K562 (cell line): ENCODE data around the gene SLC43A1. TPM values are rescaled to one million over a fixed set of nuclear protein-coding genes. Genes with fewer than 3 reads are reported as not detected.

Experiments
- ATAC-seq: fragments of 200-7000 bp; cut with Tn5 transposase; 3 replicates; pipeline ENCODE4 v1.9.1; 2020; ENCODE audit warnings: moderate library complexity
- BruUV-seq: library from RNA; stranded (reverse); fragments of 400-500 nt; replicated peaks from 2 replicates; lab custom pipeline; 2021; lab: Mats Ljungman, UMichigan
- CTCF ChIA-PET: fragments of 300-600 bp; formaldehyde crosslinking; extraction: SDS; loops from one replicate; lab custom pipeline; 2021; ENCODE audit warnings: low intra/inter-chr PET ratio; lab: Yijun Ruan, JAX
- POLR2A ChIA-PET: fragments of 300-600, 350-650 bp; sonication (Branson Sonifier 250); formaldehyde crosslinking; extraction: SDS; loops from one replicate; lab custom pipeline; 2021; ENCODE audit warnings: antibody characterized with exemption, inconsistent platforms; lab: Yijun Ruan, JAX
- DNase-seq, 4 experiments: peaks; one replicate each; pipeline versions ENCODE4 v3.0.0 to v3.0.0-alpha.2; 2011 to 2018; ENCODE audit warnings: low spot score in 3 of 4, mixed read lengths in 3 of 4; ENCODE audit errors: extremely low read depth in 1 of 4
- FAIRE-seq: peaks from 2 replicates; lab custom pipeline; 2011; peaks lifted over from hg19 to GRCh38; lab: Jason Lieb, UNC
- H2AFZ ChIP-seq: 2 replicates; pipeline ENCODE4 v1.6.0; 2011; ENCODE audit warnings: low read depth, low read length, control low read depth, inconsistent platforms
- H3K27ac ChIP-seq: fragments of 200-600 bp; 3 replicates; pipeline ENCODE4 v1.8.0; 2011; ENCODE audit warnings: low read depth, mild to moderate bottlenecking, control low read depth, inconsistent platforms, low read length, moderate library complexity, mixed read lengths; ENCODE audit errors: extremely low read depth
- H3K27me3 ChIP-seq, 2 experiments: fragments of 300-600 bp in 1 of 2; 2 replicates in 1 of 2; 3 replicates in 1 of 2; pipeline versions ENCODE4 v1.6.0 to v1.8.0; 2011; ENCODE audit warnings: inconsistent platforms in 2 of 2, low read length in 2 of 2, mild to moderate bottlenecking in 1 of 2, mixed read lengths in 1 of 2, moderate library complexity in 1 of 2; ENCODE audit not compliant: control insufficient read depth in 2 of 2, insufficient read depth in 2 of 2
- H3K36me3 ChIP-seq: fragments of 300-600 bp; 3 replicates; pipeline ENCODE4 v1.8.0; 2011; ENCODE audit warnings: mild to moderate bottlenecking, low read length, inconsistent platforms; ENCODE audit not compliant: control insufficient read depth, insufficient read depth
- H3K4me1 ChIP-seq, 2 experiments: fragments of 200-600 bp in 1 of 2; replicated peaks in 1 of 2; 2 replicates in 1 of 2; 3 replicates in 1 of 2; pipeline versions ENCODE4 v1.5.1 to v1.8.0; 2011; ENCODE audit warnings: inconsistent platforms in 2 of 2, low read length in 2 of 2, mild to moderate bottlenecking in 1 of 2, mixed read lengths in 1 of 2, moderate library complexity in 1 of 2; ENCODE audit not compliant: control insufficient read depth in 2 of 2, insufficient read depth in 2 of 2
- H3K4me2 ChIP-seq: 2 replicates; pipeline ENCODE4 v1.6.1; 2011; ENCODE audit warnings: low read length, control low read depth, inconsistent platforms, mixed read lengths; ENCODE audit not compliant: insufficient read depth
- H3K4me3 ChIP-seq: fragments of 200-600 bp; sonication (generic), shearing (Covaris generic); 2 replicates; pipeline ENCODE4 v1.5.1; 2016; ENCODE audit warnings: control low read depth, inconsistent platforms
- H3K79me2 ChIP-seq: fragments of 200-600 bp; 3 replicates; pipeline ENCODE4 v1.8.0; 2011; ENCODE audit warnings: low read length, inconsistent platforms; ENCODE audit not compliant: control insufficient read depth, insufficient read depth
- H3K9ac ChIP-seq, 2 experiments: 2 replicates each; pipeline versions ENCODE4 v1.6.0 to v1.6.1; 2011; ENCODE audit warnings: low read depth in 2 of 2, low read length in 2 of 2, control low read depth in 1 of 2, inconsistent platforms in 1 of 2, mild to moderate bottlenecking in 1 of 2, mixed read lengths in 1 of 2; ENCODE audit not compliant: insufficient read depth in 1 of 2
- H3K9me1 ChIP-seq: one replicate; pipeline ENCODE4 v1.6.0; 2011; ENCODE audit warnings: inconsistent platforms, mild to moderate bottlenecking, low read length, moderate library complexity; ENCODE audit not compliant: control insufficient read depth, insufficient read depth
- H3K9me3 ChIP-seq: replicated peaks from 2 replicates; pipeline ENCODE4 v1.5.1; 2011; ENCODE audit warnings: low read depth, low read length, inconsistent platforms; ENCODE audit not compliant: control insufficient read depth, insufficient read depth
- H4K20me1 ChIP-seq: replicated peaks from 2 replicates; pipeline ENCODE4 v1.6.1; 2011; ENCODE audit warnings: low read length, inconsistent platforms, mixed read lengths; ENCODE audit not compliant: control insufficient read depth, insufficient read depth
- BHLHE40 ChIP-seq: IDR thresholded peaks from 2 replicates; pipeline ENCODE4 v1.6.1; 2011; ENCODE audit warnings: low read length, improper control_type of control experiment
- CBX5 ChIP-seq: IDR thresholded peaks from 2 replicates; pipeline ENCODE4 v1.6.1; 2014; ENCODE audit warnings: low read depth, borderline replicate concordance
- CEBPB ChIP-seq: fragments of 450-650 bp; IDR thresholded peaks from 2 replicates; pipeline ENCODE4 v1.6.1; 2016; ENCODE audit warnings: missing genetic modification characterization, missing compliant biosample characterization
- CTBP1 ChIP-seq: fragments of 450-650 bp; IDR thresholded peaks from 2 replicates; pipeline ENCODE4 v1.6.1; 2016; ENCODE audit warnings: borderline replicate concordance
- EP300 ChIP-seq: IDR thresholded peaks from 2 replicates; pipeline ENCODE4 v1.6.1; 2012; ENCODE audit warnings: low read length, improper control_type of control experiment
- FOXM1 ChIP-seq, 2 experiments: fragments of 450-650 bp in 1 of 2; sonication (generic) in 1 of 2; formaldehyde crosslinking in 1 of 2; IDR thresholded peaks; 2 replicates each; pipeline versions ENCODE4 v1.6.1 to v1.9.0; 2017 to 2022; ENCODE audit warnings: low read depth in 2 of 2, mild to moderate bottlenecking in 2 of 2, missing genetic modification reagents in 1 of 2, moderate library complexity in 1 of 2
- HDAC2 ChIP-seq: fragments of 450-650 bp; IDR thresholded peaks from 2 replicates; pipeline ENCODE4 v1.6.1; 2016; ENCODE audit warnings: mild to moderate bottlenecking
- HSF4 ChIP-seq: fragments of 250-450 bp; sonication (Bioruptor Pico); IDR thresholded peaks from 2 replicates; pipeline ENCODE4 v2.1.2; 2022; ENCODE audit warnings: mild to moderate bottlenecking, moderate library complexity, borderline replicate concordance
- MEF2D ChIP-seq: conservative IDR thresholded peaks from 2 replicates; pipeline ENCODE4 v1.6.1; 2016; ENCODE audit warnings: low read depth, missing genetic modification characterization, missing compliant biosample characterization
- MTA2 ChIP-seq: fragments of 450-650 bp; IDR thresholded peaks from 2 replicates; pipeline ENCODE4 v1.6.1; 2016; ENCODE audit warnings: low read depth
- MYC ChIP-seq, 2 experiments: fragments of 250-450 bp in 1 of 2; sonication (Bioruptor Pico) in 1 of 2; IDR thresholded peaks; 2 replicates each; pipeline versions ENCODE4 v1.5.1 to v1.6.1; 2012 to 2021; ENCODE audit warnings: low read depth in 2 of 2, borderline replicate concordance in 1 of 2, improper control_type of control experiment in 1 of 2, low read length in 1 of 2, mild to moderate bottlenecking in 1 of 2, moderate library complexity in 1 of 2
- NFE2 ChIP-seq: IDR thresholded peaks from 2 replicates; pipeline ENCODE4 v1.6.1; 2014; ENCODE audit warnings: antibody characterized with exemption, low read depth
- NUFIP1 ChIP-seq: fragments of 450-650 bp; IDR thresholded peaks from 2 replicates; pipeline ENCODE4 v1.6.1; 2018; ENCODE audit not compliant: partially characterized antibody
- PML ChIP-seq: IDR thresholded peaks from 2 replicates; pipeline ENCODE4 v1.6.1; 2012; ENCODE audit warnings: low read length, inconsistent platforms
- RBM34 ChIP-seq: fragments of 200-400 bp; formaldehyde crosslinking; IDR thresholded peaks from 2 replicates; pipeline ENCODE4 v1.6.1; 2018; ENCODE audit warnings: low read length, borderline replicate concordance; ENCODE audit not compliant: insufficient read depth
- RBM39 ChIP-seq: fragments of 200-400 bp; formaldehyde crosslinking; optimal IDR thresholded peaks from 2 replicates; pipeline ENCODE3; 2018; ENCODE audit warnings: low read depth, low read length
- SAFB ChIP-seq: fragments of 200-400 bp; formaldehyde crosslinking; IDR thresholded peaks from 2 replicates; pipeline ENCODE4 v1.6.1; 2017; ENCODE audit warnings: low read depth, low read length, borderline replicate concordance
- ZNF507 ChIP-seq: conservative IDR thresholded peaks from 2 replicates; pipeline ENCODE4 v1.6.1; 2017; ENCODE audit warnings: missing genetic modification characterization, missing compliant biosample characterization
- WGBS: fragments of 100-300 bp; shearing (Covaris generic); methylation state at CpG from one replicate; pipeline ENCODE4 v1.1.6; 2016; ENCODE audit warnings: low coverage, mixed read lengths; ENCODE audit not compliant: insufficient coverage; ENCODE audit errors: missing lambda C conversion rate; 5-methylcytosine and 5-hydroxymethylcytosine counted together
- in situ Hi-C: fragments of 300-500 bp; cut with MboI; formaldehyde crosslinking; loops from 4 replicates; pipeline ENCODE4 v1.15.0; 2018; ENCODE audit warnings: inconsistent platforms, mixed read lengths
- intact Hi-C: fragments of 100-400 bp; cut with micrococcal nuclease; formaldehyde crosslinking; loops from 2 replicates; pipeline ENCODE4 v1.14.2; 2022
- polyA plus RNA-seq, 8 experiments: library from polyadenylated mRNA; depleted of rRNA in 4 of 8; stranded (reverse) in 5 of 8; unstranded in 3 of 8; fragments of >200 nt; fragmentation: Nextera tagmentation in 2 of 8; fragmentation: Illumina TruSeq in 1 of 8; extraction: Ambion mirVana in 2 of 8; extraction: Trizol in 1 of 8; gene quantifications; 2 replicates each; pipeline versions ENCODE4 v1.2.1 to v1.2.3, GENCODE V29; 2011 to 2014; ENCODE audit warnings: inconsistent platforms in 1 of 8, missing spikeins in 1 of 8
- total RNA-seq, 7 experiments: library from RNA; depleted of rRNA in 6 of 7; stranded (reverse); fragments of >200 nt in 6 of 7; fragmentation: Illumina TruSeq in 2 of 7; extraction: Trizol in 2 of 7; gene quantifications; 2 replicates each; pipeline versions ENCODE4 v1.2.1 to v1.2.3, GENCODE V29; 2011 to 2021; ENCODE audit warnings: low replicate concordance in 1 of 7
- TF ChIP-seq, protein P1 (sequence below), 2 experiments: fragments of 450-650 bp; IDR thresholded peaks; 2 replicates each; pipeline ENCODE4 v1.6.1; 2016
- TF ChIP-seq, protein P2 (sequence below), 2 experiments: fragments of 450-650 bp in 1 of 2; sonication (generic) in 1 of 2; formaldehyde crosslinking in 1 of 2; IDR thresholded peaks in 1 of 2; conservative IDR thresholded peaks in 1 of 2; 2 replicates each; pipeline versions ENCODE4 v1.6.1 to v1.8.1; 2016 to 2023; ENCODE audit warnings: mild to moderate bottlenecking in 2 of 2, moderate library complexity in 2 of 2, inconsistent platforms in 1 of 2, missing genetic modification reagents in 1 of 2

Gene SLC43A1
- total and polyA plus RNA-seq, 9 of the 15 experiments (the other 6 are each of a cell fraction or from before 2014, with no cell fraction given), result 2.6 to 41.8 (median 24.6) TPM

DNA sequence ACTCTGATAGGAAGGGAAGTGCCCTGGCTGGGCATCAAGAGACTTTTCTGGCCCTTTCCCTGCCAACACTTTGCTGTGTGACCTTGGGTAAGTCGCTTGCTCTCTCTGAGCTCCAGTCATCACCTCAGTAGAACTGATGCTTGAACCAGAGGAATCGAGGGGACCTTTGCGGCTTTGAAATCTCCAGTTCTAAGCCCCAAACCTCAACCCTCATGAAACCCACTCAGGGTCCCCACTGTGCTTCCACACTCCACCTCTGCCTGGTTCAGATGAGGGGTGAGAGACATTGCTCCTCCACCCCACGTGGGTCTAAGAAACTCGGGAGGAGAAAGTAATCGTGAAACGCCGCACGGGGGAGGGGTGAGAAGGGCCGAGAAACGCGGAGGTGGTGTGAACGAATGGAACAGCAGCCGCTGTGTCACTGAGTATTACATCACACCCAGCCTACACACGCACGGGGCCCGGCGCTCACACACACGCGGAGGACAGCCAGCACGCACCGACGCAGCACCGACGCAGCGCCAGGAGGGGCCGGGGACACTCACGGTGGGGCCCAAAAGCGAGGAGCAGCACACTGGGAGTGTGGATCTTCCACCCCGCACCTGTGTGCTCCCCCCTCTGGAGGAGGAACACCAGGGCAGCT is 50.8 kb downstream of the SLC43A1 start:
- ATAC-seq (peak; percentile 29), FAIRE-seq (no peak), DNase-seq (peak; percentile 29 to 64 (median 60))
- 37% methylated on average over 24 of the region's 30 CpGs for WGBS
- Histone ChIP-seq H2AFZ (no peak overlapping the region), H3K9ac (peak overlapping the region in 1 of 2 experiments; percentile 67; a peak in 2 of 4 replicates), H3K27ac (no peak overlapping the region), H3K36me3 (no peaks in the 10 kb centered on the region), H3K9me1 (no peaks in the 10 kb centered on the region), H3K27me3 (no peaks in the 10 kb centered on the region), H3K9me3 (no peaks in the 10 kb centered on the region), H3K4me2 (no peak overlapping the region), H3K4me3 (no peak overlapping the region), H4K20me1 (peaks cover 5% of the 10 kb centered on the region), H3K79me2 (no peaks in the 10 kb centered on the region), H3K4me1 (peaks cover 7 to 39% of the 10 kb centered on the region in 2 experiments)
- ChIA-PET POLR2A (interaction anchor here (0.7 to 1.3 kb wide), 4 partner anchors 9 to 725 kb away, joined by 3 to 5 read pairs (median 4); no protein-coding TSS in a partner anchor), CTCF (no interaction called here)
- in situ Hi-C loops, result no loop called here
- BruUV-seq, result no TSS peak
- intact Hi-C loops, result no loop called here
- TF ChIP-seq, protein P1, sequence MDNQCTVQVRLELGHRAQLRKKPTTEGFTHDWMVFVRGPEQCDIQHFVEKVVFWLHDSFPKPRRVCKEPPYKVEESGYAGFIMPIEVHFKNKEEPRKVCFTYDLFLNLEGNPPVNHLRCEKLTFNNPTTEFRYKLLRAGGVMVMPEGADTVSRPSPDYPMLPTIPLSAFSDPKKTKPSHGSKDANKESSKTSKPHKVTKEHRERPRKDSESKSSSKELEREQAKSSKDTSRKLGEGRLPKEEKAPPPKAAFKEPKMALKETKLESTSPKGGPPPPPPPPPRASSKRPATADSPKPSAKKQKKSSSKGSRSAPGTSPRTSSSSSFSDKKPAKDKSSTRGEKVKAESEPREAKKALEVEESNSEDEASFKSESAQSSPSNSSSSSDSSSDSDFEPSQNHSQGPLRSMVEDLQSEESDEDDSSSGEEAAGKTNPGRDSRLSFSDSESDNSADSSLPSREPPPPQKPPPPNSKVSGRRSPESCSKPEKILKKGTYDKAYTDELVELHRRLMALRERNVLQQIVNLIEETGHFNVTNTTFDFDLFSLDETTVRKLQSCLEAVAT (IDR thresholded peaks at IDR 0.05), result no peak
- TF ChIP-seq MYC (IDR thresholded peaks at IDR 0.05; ENCODE audit: low read depth, low read length) (no peak), MYC (CRISPR knock-in tag; IDR thresholded peaks at IDR 0.05; ENCODE audit: borderline replicate concordance, low read depth) (no peak), NUFIP1 (no peak), CBX5 (no peak), CTBP1 (no peak), SAFB (0 out of 2 replicates have a peak, but pooled peaks have one; percentile 51), CEBPB (tag) (peak; percentile 68), EP300 (no peak), ZNF507 (tag) (no peak), RBM39 (no peak), PML (no peak), MTA2 (no peak), BHLHE40 (peak; percentile 27; the same call in 1 of the 2 replicates), HDAC2 (peak; percentile 73), FOXM1 (IDR thresholded peaks at IDR 0.05; ENCODE audit: low read depth) (no peak), FOXM1 (CRISPR knock-in tag; IDR thresholded peaks at IDR 0.05; ENCODE audit: low read depth) (no peak), RBM34 (no peak), NFE2 (peak; percentile 38; the same call in 1 of the 2 replicates), MEF2D (no peak), HSF4 (CRISPR knock-in tag) (no peak)
- TF ChIP-seq, protein P2, sequence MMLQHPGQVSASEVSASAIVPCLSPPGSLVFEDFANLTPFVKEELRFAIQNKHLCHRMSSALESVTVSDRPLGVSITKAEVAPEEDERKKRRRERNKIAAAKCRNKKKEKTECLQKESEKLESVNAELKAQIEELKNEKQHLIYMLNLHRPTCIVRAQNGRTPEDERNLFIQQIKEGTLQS (IDR thresholded peaks at IDR 0.05), result peak; percentile 69
- TF ChIP-seq, protein P2 (CRISPR knock-in tag; conservative IDR thresholded peaks at IDR 0.05), result no peak
